Subcutaneous adipose tissue (tissue), 4 donors: ENCODE data around the gene HAUS1. TPM values are rescaled to one million over a fixed set of nuclear protein-coding genes. Genes with fewer than 3 reads are reported as not detected.

Experiments
- CTCF ChIP-seq: fragments of 450-650 bp; IDR thresholded peaks from one replicate; pipeline ENCODE4 v1.5.1; 2016; ENCODE audit warnings: low read depth, mild to moderate bottlenecking, control low read depth, antibody characterized with exemption, moderate library complexity
- small RNA-seq: library from RNA; depleted of rRNA; stranded (forward); fragments of <200 nt; gene quantifications from one replicate; pipeline ENCODE3, GENCODE V24; 2016
- total RNA-seq, 4 donors: library from RNA; depleted of rRNA; stranded (reverse); fragments of >200 nt; gene quantifications; one replicate each; pipeline ENCODE4 v1.1.0, GENCODE V29; 2016

The HAUS1 gene
- total RNA-seq, 4 donors from 2014 or later, result 27.2 to 43.4 (median 33.5) TPM

GRCh38 chr18:46171331-46171730 lies 67.1 kb downstream of the HAUS1 start:
- TF ChIP-seq CTCF, result no peak

- TF ChIP-seq CTCF, result no peak
Measured at GRCh38 chr18:46173393-46174341, 69.5 kb downstream of the HAUS1 start.

- TF ChIP-seq CTCF, result no peak
Measured at GRCh38 chr18:46174342-46175041, 70.3 kb downstream of the HAUS1 start.

- TF ChIP-seq CTCF, result no peak
Measured at GRCh38 chr18:46176001-46176400, 71.8 kb downstream of the HAUS1 start.

Small RNA genes within 50 kb of the gene (small RNA-seq; reads per million reads assigned to genes)
- not detected for gene RNU6-1278P
- gene RNY4P37, result 0.36 reads per million

Other genes with a start within 250 kb of the HAUS1 start
- gene EPG5, start 137.1 kb upstream of the HAUS1 start, total RNA-seq, result 10 to 100 TPM; 31.3 to 43.8 (median 36.8) TPM
- 1 to 10 TPM; 6.4 to 9.0 (median 8.0) TPM for gene PSTPIP2, start 32.1 kb upstream of the HAUS1 start, total RNA-seq
- 100 to 1,000 TPM; 301 to 560 (median 391) TPM for gene ATP5F1A, start 6.1 kb upstream of the HAUS1 start, total RNA-seq